ENCODE results near the gene GLDC. TPM values are rescaled to one million over a fixed set of nuclear protein-coding genes. Genes with fewer than 3 reads are reported as not detected.

Gene GLDC
- 18.4 TPM for total RNA-seq

DNA sequence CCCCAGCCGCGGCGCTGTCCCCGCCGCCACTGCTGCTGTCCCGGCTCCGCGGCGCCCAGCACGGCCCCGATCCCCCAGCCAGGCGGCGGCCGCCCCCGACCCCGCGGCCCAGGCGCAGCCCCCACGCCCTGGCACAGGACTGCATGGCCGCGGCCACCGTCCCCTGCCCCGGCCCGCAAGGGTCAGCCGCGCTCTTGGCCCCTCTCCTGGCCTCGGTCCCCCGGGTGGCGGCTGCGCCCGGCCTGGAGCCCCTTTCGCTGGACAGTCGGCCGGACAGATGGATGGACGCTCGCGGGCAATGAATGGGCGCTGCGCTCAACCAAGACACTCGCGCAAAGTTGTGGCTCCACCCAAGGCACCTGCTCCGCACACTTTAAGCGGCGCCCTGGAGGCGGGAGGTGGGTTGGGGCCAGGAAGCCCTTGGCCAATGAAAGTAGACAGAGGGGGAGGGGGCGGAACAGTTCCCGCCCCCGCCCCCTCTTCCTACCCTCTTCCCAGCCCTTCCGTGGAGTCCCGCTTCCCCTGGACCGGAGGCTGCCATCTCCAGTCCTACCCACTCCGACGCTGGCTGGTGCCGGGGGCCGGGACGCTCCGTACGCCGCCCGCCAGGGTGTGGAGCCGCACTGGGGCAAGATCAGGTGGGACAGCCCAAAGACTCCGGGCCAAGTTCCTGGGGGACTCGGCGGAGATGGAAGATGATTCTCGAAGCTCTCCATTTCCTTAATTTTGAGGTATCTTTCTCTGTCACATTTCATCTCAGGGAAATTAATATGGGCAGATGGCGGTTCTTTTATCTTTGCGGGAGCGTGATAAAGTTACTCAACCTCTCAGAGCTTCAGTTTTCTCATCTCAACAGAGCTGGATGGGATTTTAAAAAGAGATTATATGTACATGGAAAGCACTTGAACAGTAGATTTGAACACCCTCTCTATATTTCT is at the start of gene GLDC:
GLDC (minus strand) TSS at position 375 of the 938 bp plus-strand sequence; CDS start at position 145, 230 bp downstream.

Other genes with a start within 250 kb of the GLDC start
- gene UHRF2, start 232.5 kb downstream of the GLDC start, total RNA-seq = 131 TPM
- gene KDM4C, start 112.2 kb upstream of the GLDC start, total RNA-seq = 78.2 TPM